ENCODE measurements around the gene CCNA2. TPM values are rescaled to one million over a fixed set of nuclear protein-coding genes. Genes with fewer than 3 reads are reported as not detected.

Gene CCNA2
- 3.0 and 6.1 TPM in 2 replicates for total RNA-seq

GRCh38 chr4:121823505-121824170, at the start of gene CCNA2:
Gene CCNA2 (minus strand): TSS chr4:121823883. CDS start chr4:121823628, 255 bp downstream.

GRCh38 chr4:121869841-121870822, 46.4 kb upstream of the CCNA2 start, which contains the start of gene BBS7:
Gene BBS7 (minus strand): TSS chr4:121870474. CDS start chr4:121870313, 161 bp downstream.

DNA sequence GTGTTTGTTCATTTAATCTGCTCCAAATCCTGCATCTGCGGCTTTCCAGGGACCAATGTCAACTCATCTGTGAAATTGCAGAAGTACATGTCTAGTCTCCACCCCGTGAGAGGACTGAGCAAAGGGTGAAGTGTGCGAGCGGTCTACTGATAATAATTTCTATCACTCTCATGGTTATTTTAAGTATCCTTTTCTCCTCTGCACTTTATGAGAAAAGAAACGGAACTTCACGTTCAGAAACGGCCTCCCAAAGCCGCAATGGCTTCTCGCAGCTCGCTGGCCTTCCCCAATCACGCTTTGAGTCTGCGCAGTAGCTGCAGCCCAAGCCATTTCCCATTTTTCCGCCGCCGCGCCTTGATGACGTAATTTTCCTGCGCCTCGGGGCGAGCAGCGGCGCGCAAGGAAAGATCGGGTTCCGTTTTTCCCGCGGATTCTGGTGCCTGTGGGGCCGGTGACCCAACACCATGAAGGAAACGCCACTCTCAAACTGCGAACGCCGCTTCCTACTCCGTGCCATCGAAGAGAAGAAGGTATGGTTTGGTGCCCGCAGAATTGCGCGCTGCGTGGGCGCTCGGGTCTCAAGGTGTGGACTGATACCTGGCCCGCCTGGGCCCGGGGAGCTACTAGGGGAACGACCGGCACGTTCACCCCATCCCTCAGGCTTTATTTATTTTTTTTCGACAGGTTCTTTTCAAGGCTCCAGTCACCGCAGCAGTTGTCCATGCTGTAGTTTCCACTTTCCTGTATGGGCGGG, 22.5 kb downstream of the CCNA2 start, which contains the start of gene EXOSC9:
Gene EXOSC9, plus strand, starts transcription at position 363 of the 754 bp plus-strand sequence. Its CDS starts 102 bp downstream, at position 465.

Other genes starting within 250 kb of the CCNA2 start
- gene ANXA5, start 126.9 kb downstream of the CCNA2 start, total RNA-seq, result 546 and 575 TPM in 2 replicates
- 2.4 and 4.5 TPM in 2 replicates for gene SMIM43, start 58.7 kb downstream of the CCNA2 start, total RNA-seq
- 13.9 and 16.0 TPM in 2 replicates for gene EXOSC9, start 22.6 kb downstream of the CCNA2 start, total RNA-seq
- 8.8 and 12.4 TPM in 2 replicates for gene BBS7, start 46.6 kb upstream of the CCNA2 start, total RNA-seq
- 0.15 TPM in 1 of 2 replicates, not detected in the other for gene TRPC3, start 128.2 kb upstream of the CCNA2 start, total RNA-seq